Measurements from ENCODE around the gene DLL4.

GRCh38 chr15:40940296-40940801 lies 11.2 kb downstream of the DLL4 start:
- TF ChIP-seq EZH2 (IDR thresholded peaks at IDR 0.05; ENCODE audit: insufficient read depth, poor library complexity, severe bottlenecking) (no peak), EZH2phosphoT487 (IDR thresholded peaks at IDR 0.05; ENCODE audit: insufficient read depth, low read depth) (no peak)

Measured in GM23248 (cell line).